Type B pancreatic cell (in vitro differentiated cells): ENCODE measurements around the gene CAP2. TPM values are rescaled to one million over a fixed set of nuclear protein-coding genes. Genes with fewer than 3 reads are reported as not detected.

Source experiments
- DNase-seq: peaks from one replicate; pipeline ENCODE4 v3.0.0; 2021; ENCODE audit warnings: mixed read lengths; ENCODE audit not compliant: unreplicated experiment; ENCODE audit errors: extremely low spot score
- H3K27ac Mint-ChIP-seq: 2 replicates; pipeline ENCODE4 v1.8.0; 2021; ENCODE audit warnings: mild to moderate bottlenecking, mixed read lengths
- H3K27me3 Mint-ChIP-seq: 2 replicates; pipeline ENCODE4 v1.8.0; 2021; ENCODE audit warnings: mixed read lengths
- H3K36me3 Mint-ChIP-seq: 2 replicates; pipeline ENCODE4 v1.8.0; 2021; ENCODE audit warnings: mixed read lengths
- H3K4me1 Mint-ChIP-seq: one replicate; pipeline ENCODE4 v1.8.0; 2021; ENCODE audit warnings: mixed read lengths; ENCODE audit not compliant: unreplicated experiment
- H3K4me3 Mint-ChIP-seq: 2 replicates; pipeline ENCODE4 v1.8.0; 2021; ENCODE audit warnings: mild to moderate bottlenecking, mixed read lengths
- H3K9me3 Mint-ChIP-seq: 2 replicates; pipeline ENCODE4 v1.8.0; 2021; ENCODE audit warnings: mixed read lengths
- total RNA-seq: library from RNA; stranded (reverse); gene quantifications from 2 replicates; pipeline ENCODE4 v1.2.1, GENCODE V29; 2021; ENCODE audit warnings: low replicate concordance
- TF ChIP-seq, protein P1 (sequence below): fragments of 200-600 bp; sonication (generic); conservative IDR thresholded peaks from 2 replicates; pipeline ENCODE4 v1.5.0; 2021; ENCODE audit warnings: antibody characterized with exemption, mild to moderate bottlenecking

The CAP2 gene
- total RNA-seq, 1 donor from 2014 or later: 9.3 TPM

DNA sequence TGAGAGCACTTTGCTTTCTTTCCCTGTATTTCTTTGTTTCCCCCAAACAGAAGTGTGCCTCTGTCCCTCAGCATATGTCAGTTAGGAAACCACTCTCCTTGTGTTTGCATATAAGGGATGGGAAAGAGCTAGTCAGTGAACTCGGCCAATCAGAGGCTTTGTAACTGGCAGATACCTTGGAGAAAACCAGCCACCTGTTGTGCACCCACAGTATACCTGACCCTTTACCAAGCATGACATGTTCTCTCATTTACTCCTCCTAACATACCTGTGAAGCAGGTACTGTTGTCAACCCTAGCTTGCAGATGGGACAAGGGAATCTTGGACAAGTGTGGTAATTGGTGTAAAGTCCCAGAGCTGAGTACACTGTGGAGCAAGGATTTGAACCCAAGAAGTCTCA, 110.6 kb downstream of the CAP2 start:
- H3K4me3 Mint-ChIP-seq: no peak overlapping the region
- H3K36me3 Mint-ChIP-seq: peaks cover 11% of the 10 kb centered on the region
- H3K9me3 Mint-ChIP-seq: peaks cover 5% of the 10 kb centered on the region
- no peak overlapping the region for H3K27ac Mint-ChIP-seq
- H3K4me1 Mint-ChIP-seq: no peaks in the 10 kb centered on the region
- no peak for DNase-seq
- TF ChIP-seq, protein P1, sequence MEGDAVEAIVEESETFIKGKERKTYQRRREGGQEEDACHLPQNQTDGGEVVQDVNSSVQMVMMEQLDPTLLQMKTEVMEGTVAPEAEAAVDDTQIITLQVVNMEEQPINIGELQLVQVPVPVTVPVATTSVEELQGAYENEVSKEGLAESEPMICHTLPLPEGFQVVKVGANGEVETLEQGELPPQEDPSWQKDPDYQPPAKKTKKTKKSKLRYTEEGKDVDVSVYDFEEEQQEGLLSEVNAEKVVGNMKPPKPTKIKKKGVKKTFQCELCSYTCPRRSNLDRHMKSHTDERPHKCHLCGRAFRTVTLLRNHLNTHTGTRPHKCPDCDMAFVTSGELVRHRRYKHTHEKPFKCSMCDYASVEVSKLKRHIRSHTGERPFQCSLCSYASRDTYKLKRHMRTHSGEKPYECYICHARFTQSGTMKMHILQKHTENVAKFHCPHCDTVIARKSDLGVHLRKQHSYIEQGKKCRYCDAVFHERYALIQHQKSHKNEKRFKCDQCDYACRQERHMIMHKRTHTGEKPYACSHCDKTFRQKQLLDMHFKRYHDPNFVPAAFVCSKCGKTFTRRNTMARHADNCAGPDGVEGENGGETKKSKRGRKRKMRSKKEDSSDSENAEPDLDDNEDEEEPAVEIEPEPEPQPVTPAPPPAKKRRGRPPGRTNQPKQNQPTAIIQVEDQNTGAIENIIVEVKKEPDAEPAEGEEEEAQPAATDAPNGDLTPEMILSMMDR: no peak
- no peaks in the 10 kb centered on the region for H3K27me3 Mint-ChIP-seq

DNA sequence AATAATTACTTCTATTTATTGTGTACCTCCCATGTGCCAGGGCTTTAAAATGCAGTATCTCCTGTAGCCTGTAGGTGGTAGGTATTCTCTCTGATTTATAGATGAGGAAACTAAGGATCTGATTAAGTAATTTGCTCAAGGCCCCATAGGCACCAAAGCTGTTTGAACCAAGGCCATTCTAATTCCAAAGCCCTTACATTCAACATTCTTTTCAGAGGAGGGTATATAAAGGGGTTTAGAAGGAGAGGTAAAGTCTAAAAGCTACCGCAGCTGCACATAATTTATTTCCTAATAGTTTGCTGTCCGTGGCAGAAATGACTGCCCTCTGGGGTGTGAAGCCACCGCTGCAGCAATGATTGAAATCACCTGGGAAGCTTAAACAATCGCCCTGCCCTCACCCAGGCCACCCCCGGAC, 111.7 kb downstream of the CAP2 start:
- no peak for DNase-seq
- H3K9me3 Mint-ChIP-seq: peaks cover 5% of the 10 kb centered on the region
- TF ChIP-seq, protein P1: peak; percentile 63
- H3K4me1 Mint-ChIP-seq: no peaks in the 10 kb centered on the region
- H3K27me3 Mint-ChIP-seq: no peaks in the 10 kb centered on the region
- H3K36me3 Mint-ChIP-seq: peaks cover 11% of the 10 kb centered on the region
- H3K27ac Mint-ChIP-seq: no peak overlapping the region
- no peak overlapping the region for H3K4me3 Mint-ChIP-seq

DNA sequence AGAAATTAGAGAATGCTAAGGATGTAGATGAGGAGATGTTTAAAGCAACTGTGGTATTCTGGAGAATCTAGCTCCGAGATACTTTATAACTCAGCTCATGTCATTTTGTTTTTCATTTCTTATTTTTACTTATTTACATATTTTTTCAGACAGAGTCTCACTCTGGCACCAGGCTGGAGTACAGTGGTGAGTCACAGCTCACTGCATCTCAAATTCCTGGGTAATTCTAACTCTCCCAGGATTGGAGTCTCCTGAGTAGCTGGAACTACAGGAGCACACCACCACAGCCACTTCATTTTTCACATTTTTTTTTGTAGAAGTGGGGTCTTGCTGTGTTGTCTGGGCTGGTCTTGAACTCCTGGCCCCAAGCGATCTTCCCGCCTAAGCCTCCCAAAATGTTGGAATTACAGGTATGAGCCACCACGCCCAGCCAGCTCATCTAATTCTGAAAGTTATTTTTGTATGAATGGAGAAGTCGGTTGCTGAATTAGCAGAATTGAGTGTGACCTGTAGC, 112.4 kb downstream of the CAP2 start:
- TF ChIP-seq, protein P1: no peak
- no peak for DNase-seq
- no peaks in the 10 kb centered on the region for H3K4me1 Mint-ChIP-seq
- no peak overlapping the region for H3K4me3 Mint-ChIP-seq
- H3K27ac Mint-ChIP-seq: no peak overlapping the region
- no peaks in the 10 kb centered on the region for H3K27me3 Mint-ChIP-seq
- H3K36me3 Mint-ChIP-seq: peaks cover 11% of the 10 kb centered on the region
- peaks cover 5% of the 10 kb centered on the region for H3K9me3 Mint-ChIP-seq

DNA sequence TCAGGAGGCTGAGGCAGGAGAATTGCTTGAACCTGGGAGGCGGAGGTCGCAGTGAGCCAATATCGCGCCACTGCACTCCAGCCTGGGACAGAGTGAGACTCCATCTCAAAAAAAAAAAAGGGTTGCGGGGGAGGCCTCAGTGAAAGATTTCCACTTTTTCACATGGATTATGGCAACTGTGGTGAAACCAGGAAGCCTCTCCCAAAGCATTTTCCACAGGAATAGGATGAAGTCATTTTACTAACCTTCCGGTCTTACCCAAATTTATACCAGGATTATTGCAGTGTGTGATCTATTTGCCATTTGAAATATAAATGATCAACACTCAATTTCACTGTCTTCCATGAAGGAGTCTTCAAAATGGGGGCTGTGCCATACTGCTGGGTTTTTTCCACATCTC, 113.1 kb downstream of the CAP2 start:
- Mint-ChIP-seq H3K27me3 (no peaks in the 10 kb centered on the region), H3K27ac (no peak overlapping the region), H3K4me3 (no peak overlapping the region), H3K36me3 (peaks cover 11% of the 10 kb centered on the region), H3K9me3 (peaks cover 5% of the 10 kb centered on the region), H3K4me1 (no peaks in the 10 kb centered on the region)
- TF ChIP-seq, protein P1: no peak
- no peak for DNase-seq

DNA sequence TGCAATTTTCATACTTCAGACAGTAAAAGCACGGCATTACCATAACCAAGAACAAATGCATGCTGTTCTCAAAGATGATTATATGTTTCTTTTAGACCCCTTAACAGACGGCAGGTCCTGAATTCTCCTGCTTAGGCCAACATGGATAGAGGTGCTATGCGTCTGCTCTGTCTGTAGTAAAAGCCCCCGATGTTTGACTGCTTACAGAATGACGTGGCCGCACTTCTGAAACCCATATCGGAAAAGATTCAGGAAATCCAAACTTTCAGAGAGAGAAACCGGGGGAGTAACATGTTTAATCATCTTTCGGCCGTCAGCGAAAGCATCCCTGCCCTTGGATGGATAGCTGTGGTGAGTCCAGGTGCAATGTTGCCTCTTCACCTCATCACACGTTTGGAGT, 113.6 kb downstream of the CAP2 start:
- DNase-seq: no peak
- Mint-ChIP-seq H3K4me1 (no peaks in the 10 kb centered on the region), H3K27me3 (no peaks in the 10 kb centered on the region), H3K9me3 (peaks cover 4% of the 10 kb centered on the region), H3K27ac (no peak overlapping the region), H3K4me3 (no peak overlapping the region), H3K36me3 (peaks cover 11% of the 10 kb centered on the region)
- TF ChIP-seq, protein P1: no peak

DNA sequence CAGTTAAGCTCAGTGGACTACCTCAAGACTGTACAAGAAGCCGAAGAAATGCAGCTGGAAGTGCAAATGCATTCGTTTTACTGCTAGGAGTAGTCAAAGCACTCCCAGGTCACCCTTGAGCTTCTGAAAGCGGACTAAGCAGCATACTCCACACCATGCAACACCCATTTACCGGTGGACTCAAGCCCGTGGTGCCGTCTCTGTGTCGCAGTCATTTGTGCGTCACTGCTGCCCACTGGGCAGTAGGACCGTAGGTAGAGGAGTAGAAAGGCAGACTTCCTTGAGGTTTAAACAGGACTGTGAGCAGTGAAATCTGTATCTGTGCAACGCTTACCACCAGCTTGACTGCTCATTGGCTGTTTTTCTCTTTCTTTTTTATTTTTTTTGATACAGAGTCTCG, 117.7 kb downstream of the CAP2 start:
- Mint-ChIP-seq H3K36me3 (peaks cover 13% of the 10 kb centered on the region), H3K4me1 (no peaks in the 10 kb centered on the region), H3K27me3 (no peaks in the 10 kb centered on the region), H3K9me3 (no peaks in the 10 kb centered on the region), H3K4me3 (no peak overlapping the region), H3K27ac (no peak overlapping the region)
- DNase-seq: no peak
- TF ChIP-seq, protein P1: no peak
